Left lung (tissue), 10 donors: ENCODE data around the gene FBXW8. TPM values are rescaled to one million over a fixed set of nuclear protein-coding genes. Genes with fewer than 3 reads are reported as not detected.
A peak's percentile ranks its signal among the peaks of the same experiment; 100 is the strongest.

Experiments
- ATAC-seq: fragments of 200-7000 bp; cut with Tn5 transposase; one replicate; pipeline ENCODE4 v1.9.1; 2020; ENCODE audit warnings: moderate library complexity
- DNase-seq, 4 donors: peaks; one replicate each; pipeline ENCODE4 v3.0.0-alpha.2; 2013 to 2020
- H3K27ac ChIP-seq, 2 donors: fragments of 200-600 bp; sonication (generic) in 1 of 2; one replicate each; pipeline versions ENCODE4 v1.5.0 to v1.8.0; 2020 to 2021
- H3K27me3 ChIP-seq, 2 donors: fragments of 200-600 bp; sonication (generic) in 1 of 2; one replicate each; pipeline versions ENCODE4 v1.5.0 to v1.8.0; 2020 to 2021
- H3K36me3 ChIP-seq, 2 donors: fragments of 200-600 bp; sonication (generic) in 1 of 2; one replicate each; pipeline versions ENCODE4 v1.5.0 to v1.8.0; 2020 to 2021
- H3K4me1 ChIP-seq, 2 donors: fragments of 200-600 bp; one replicate each; pipeline ENCODE4 v1.8.0; 2021
- H3K4me3 ChIP-seq, 2 donors: fragments of 200-600 bp; sonication (generic) in 1 of 2; one replicate each; pipeline versions ENCODE4 v1.5.0 to v1.8.0; 2020 to 2021; ENCODE audit warnings: mild to moderate bottlenecking in 1 of 2
- H3K9me3 ChIP-seq, 2 donors: fragments of 200-600 bp; sonication (generic) in 1 of 2; one replicate each; pipeline versions ENCODE4 v1.5.0 to v1.8.0; 2020 to 2021
- CTCF ChIP-seq, 2 donors: fragments of 200-600 bp; sonication (generic) in 1 of 2; IDR thresholded peaks; one replicate each; pipeline versions ENCODE4 v1.5.0 to v1.8.0; 2021; ENCODE audit warnings: antibody characterized with exemption in 2 of 2
- intact Hi-C, 2 donors: fragments of 100-400 bp; cut with DNase I; formaldehyde crosslinking; loops; one replicate each; pipeline versions ENCODE4 v1.11.2 to v1.14.2; 2022
- polyA plus RNA-seq, 6 donors: library from polyadenylated mRNA; unstranded; fragments of 120-200 nt; gene quantifications; one replicate each; pipeline ENCODE4 v1.2.1, GENCODE V29; 2013; ENCODE audit not compliant: insufficient read length in 6 of 6
- total RNA-seq, 2 donors: library from RNA; stranded (reverse); fragmentation: NEBNext Ultra II Directional; extraction: Animal tissue kit (Norgen Biotek cat#: 25700); gene quantifications; one replicate each; pipeline ENCODE4 v1.2.1, GENCODE V29; 2021
- donor health status: DM: no; HTN: yes; CAD: no.
- donor health status: DM: no; HTN: no; CAD: no.

FBXW8 gene
- total and polyA plus RNA-seq, 8 donors: 16.0 to 28.4 (median 24.6) TPM

- intact Hi-C loops: no loop called here
- Histone ChIP-seq H3K27ac (no peak overlapping the region), H3K9me3 (no peaks in the 10 kb centered on the region), H3K27me3 (no peaks in the 10 kb centered on the region), H3K36me3 (peaks cover 0 to 5% of the 10 kb centered on the region in 2 donors), H3K4me1 (peaks cover 11 to 12% of the 10 kb centered on the region in 2 donors), H3K4me3 (no peak overlapping the region)
- DNase-seq: peak in 2 of 4 donors; percentile 37 to 44
- no peak for TF ChIP-seq CTCF (IDR thresholded peaks at IDR 0.05)
- ATAC-seq: peak; percentile 86
Measured at GRCh38 chr12:116934908-116935705, 24.4 kb downstream of the FBXW8 start.

DNA sequence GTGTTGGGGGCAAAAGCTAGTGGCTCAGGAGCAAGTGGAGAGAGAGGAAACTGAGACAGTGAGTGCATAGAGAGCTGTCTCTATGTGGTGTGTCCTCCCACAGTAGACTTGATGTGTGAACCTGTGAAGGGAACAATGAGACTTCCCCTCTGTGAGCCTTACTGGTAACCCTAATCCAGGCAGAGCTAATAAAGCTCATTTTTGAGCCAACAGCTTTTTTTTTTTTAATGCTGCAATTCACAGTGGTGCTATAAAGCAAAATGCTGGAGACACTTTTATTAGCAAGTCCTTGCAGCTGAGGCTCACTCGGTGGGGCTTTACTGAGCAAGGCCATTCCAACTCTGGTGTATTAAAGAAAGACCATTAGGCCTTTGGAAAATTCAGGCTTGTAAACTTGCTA lies 26.9 kb downstream of the FBXW8 start:
- DNase-seq (no peak), ATAC-seq (no peak)
- no peak overlapping the region for H3K4me3 ChIP-seq
- no peaks in the 10 kb centered on the region for H3K27me3 ChIP-seq
- H3K9me3 ChIP-seq: no peaks in the 10 kb centered on the region
- peaks cover 0 to 5% of the 10 kb centered on the region in 2 donors for H3K36me3 ChIP-seq
- intact Hi-C loops: no loop called here
- H3K27ac ChIP-seq: no peak overlapping the region
- no peak for TF ChIP-seq CTCF (IDR thresholded peaks at IDR 0.05)
- peaks cover 5 to 11% of the 10 kb centered on the region in 2 donors for H3K4me1 ChIP-seq

DNA sequence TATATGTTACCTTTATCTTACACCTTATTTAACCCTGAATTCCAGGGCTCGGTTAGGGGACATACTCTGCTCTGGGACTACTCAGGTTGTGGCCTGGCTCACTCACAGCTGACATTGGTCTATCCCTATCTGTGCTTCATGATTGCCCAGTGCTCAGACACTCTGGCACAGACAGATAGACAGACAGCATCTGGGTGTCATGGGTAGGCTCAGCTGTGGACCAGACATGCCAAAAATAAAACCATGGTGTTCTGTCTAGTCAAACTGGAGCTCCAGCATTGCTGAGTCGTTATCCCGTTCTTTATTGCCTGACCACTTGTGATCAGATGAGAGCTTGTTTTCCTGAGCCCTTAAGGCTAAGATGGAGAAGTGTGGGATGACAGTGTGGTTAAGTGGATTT lies 29.0 kb downstream of the FBXW8 start:
- Histone ChIP-seq H3K4me1 (peaks cover 0 to 11% of the 10 kb centered on the region in 2 donors), H3K36me3 (peaks cover 0 to 5% of the 10 kb centered on the region in 2 donors), H3K27me3 (no peaks in the 10 kb centered on the region), H3K4me3 (no peak overlapping the region), H3K27ac (no peak overlapping the region), H3K9me3 (peaks cover 0 to 7% of the 10 kb centered on the region in 2 donors)
- intact Hi-C loops: no loop called here
- no peak for TF ChIP-seq CTCF (IDR thresholded peaks at IDR 0.05)
- DNase-seq (no peak), ATAC-seq (no peak)

DNA sequence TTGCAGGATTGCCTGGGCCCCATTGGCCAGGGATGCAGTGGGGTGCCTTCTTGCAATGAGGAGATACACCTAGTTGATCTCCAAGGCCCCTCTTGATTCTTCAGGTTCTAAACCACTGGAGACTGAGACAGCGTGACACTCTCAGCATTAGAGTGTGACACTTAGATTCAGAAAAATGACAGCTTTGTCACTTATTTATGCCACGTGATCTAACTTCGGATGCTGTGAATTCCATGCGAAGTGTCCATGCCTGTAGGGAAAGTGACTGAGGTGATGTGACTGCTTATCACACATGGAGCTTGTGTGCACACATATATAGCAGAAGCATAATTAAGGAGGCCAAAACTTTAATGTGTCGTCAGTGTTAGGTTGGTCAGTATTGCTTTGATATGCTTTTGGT lies 30.4 kb downstream of the FBXW8 start:
- Histone ChIP-seq H3K4me3 (no peak overlapping the region), H3K9me3 (peaks cover 0 to 7% of the 10 kb centered on the region in 2 donors), H3K36me3 (peaks cover 0 to 12% of the 10 kb centered on the region in 2 donors), H3K27ac (no peak overlapping the region), H3K4me1 (no peaks in the 10 kb centered on the region), H3K27me3 (no peaks in the 10 kb centered on the region)
- ATAC-seq (no peak), DNase-seq (no peak)
- no peak for TF ChIP-seq CTCF (IDR thresholded peaks at IDR 0.05)
- intact Hi-C loops: no loop called here

DNA sequence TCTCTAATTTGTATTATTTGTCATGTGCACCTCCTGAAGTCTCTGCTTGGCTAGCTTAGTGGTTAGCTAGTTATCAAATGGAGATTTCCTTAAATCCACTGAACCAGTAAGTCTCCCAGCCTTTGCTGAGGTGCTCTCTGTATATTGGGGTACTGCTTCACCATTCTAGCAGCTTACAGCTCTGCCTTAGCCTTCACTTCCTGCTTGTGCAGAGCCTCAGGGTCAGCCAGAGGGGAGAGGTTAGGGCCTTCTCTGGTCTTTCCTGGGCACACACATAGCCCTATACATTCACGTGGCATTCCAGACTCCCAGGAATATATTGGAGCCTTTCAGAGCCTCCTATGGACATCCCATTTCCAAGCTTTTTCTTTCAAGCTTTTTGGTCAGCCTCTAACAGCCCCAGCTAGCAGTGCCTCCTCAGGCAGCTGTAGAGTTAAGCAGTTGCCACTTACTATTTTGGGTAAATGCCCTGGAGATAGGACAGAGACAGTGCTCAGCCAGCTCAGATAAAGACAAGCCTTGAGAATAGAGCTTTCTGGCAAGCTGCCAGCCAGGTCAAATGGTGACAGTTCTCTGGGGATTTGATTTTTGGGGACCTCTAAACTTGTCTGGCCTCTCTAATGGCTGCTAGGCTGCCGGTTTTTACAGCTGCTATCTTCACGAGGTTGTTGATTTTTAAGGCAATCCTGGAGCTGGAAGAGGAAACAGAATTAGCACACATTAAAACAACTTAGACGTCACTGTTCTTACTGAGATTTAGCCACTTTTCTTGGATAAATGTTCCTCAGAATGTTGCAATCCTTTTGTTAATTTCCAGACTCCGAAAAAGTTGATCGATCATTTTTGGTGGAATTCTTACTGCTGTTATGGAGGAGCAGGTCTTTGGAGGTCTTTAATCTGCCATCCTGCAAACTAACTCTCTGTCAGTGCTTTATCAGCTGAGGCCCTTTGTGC lies 32.9 kb downstream of the FBXW8 start:
- peaks cover 0 to 31% of the 10 kb centered on the region in 2 donors for H3K36me3 ChIP-seq
- H3K27me3 ChIP-seq: no peaks in the 10 kb centered on the region
- no peaks in the 10 kb centered on the region for H3K4me1 ChIP-seq
- no peak overlapping the region for H3K27ac ChIP-seq
- no peak for ATAC-seq
- DNase-seq: no peak
- H3K9me3 ChIP-seq: peaks cover 0 to 7% of the 10 kb centered on the region in 2 donors
- TF ChIP-seq CTCF (IDR thresholded peaks at IDR 0.05): no peak
- intact Hi-C loops: no loop called here
- H3K4me3 ChIP-seq: no peak overlapping the region
